CD4-positive, alpha-beta T cell treated with Interleukin-4 for 4 hours (primary cell): Measurements from ENCODE around the gene ATP8A1.

Experiments
- DNase-seq: peaks from one replicate; pipeline ENCODE4 v3.0.0-alpha.2; 2020

The ATP8A1 gene

DNA sequence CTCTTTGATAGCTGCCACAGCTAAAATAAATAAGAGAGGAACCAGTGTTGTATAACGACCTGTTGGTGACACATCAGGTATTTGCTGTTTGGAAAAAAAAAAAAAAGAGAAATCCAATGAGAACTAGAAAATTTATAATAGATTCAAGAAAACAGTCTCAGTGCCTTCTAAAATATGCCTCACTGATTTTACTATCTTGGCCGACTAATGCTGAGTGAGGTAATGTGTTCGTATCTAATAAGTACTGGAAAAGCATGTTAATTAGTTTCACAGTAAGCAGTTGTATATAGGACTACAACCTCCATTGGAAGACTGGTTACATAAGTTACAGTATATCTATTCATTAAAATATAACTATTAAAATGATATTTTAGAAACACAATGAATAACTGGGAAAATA lies 32.4 kb downstream of the ATP8A1 start:
- DNase-seq, result no peak

DNA sequence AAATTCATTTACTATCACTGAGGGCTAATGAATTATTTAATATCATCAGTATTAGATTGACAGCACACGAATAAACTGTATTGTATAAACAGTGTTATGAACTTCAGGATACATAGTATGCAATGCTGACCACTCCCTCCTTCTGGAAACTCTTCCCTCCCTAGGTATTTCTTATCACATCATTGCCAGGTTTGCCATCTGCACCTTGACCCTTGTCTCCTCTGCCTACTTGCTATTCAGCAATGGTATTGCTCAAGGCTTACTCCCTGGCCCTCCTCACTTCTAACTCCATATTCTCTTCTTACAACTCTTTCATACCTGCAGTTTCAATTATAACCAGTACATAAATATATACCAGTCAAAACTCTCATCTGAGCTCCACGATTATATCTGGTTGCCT lies 38.9 kb downstream of the ATP8A1 start:
- DNase-seq, result no peak

DNA sequence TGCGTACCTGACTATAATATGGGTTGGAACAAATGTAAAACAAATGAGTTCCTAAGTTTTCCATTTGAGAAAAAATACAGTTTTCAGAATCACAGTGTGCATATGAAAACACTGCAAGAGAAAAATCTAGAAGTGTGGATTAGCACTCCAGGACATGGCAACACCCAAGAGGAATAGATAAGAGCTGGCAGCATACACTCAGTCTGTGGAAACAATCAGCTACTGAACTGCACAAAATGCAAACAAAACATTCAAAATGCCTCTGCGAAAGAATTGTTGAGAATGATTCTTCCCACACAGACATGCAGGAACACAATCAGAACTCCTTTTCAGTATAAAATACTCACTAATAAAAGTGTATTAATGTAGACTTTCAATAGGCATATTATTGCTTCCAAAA lies 39.9 kb downstream of the ATP8A1 start:
- DNase-seq, result no peak

DNA sequence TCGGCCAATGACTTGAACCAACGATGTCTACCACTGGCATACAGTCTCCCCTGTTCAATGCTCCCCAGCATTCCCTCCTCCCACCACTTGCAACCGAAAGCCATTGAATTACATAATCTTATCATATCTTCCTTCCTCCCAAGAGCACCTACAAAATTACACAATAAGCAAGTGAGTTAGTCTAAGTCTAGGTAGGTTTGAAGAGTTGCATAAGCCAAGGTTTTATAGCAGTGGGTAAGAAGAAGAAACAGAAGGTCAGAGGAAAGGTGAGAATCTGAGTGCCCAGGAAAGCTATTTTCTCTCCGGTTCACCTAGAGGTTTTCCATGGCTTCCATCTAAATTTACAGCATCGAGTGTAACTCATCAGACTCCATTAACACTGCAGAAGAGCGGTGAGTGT lies 40.3 kb downstream of the ATP8A1 start:
- DNase-seq, result no peak

DNA sequence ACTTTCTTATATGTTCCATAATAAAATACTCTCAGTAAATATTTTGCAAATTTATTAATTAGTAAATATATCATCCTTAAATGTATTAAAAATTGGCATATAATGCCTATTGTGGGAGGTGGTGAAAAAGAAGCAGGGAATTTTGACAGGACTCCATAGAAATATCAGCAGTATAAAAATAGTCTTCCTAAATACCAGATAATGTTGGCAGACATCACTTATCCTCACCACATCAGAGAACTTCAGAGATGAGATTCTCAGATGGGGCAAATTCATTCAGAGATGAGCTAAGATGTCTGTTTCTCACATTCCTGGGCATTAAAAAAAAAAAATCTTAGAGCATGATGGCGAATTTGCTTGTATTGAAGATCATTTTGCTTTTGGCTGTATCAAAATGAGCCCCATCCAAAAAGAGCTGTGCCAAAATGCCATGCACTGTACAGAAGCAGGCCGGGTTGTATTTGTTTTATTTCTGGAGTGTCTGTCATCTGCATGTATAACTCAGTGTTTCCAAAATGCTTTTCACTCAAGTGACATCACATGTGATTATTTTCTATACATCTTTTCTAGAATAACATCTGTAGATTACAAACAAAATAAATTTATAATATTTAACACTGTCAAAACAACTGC lies 41.7 kb downstream of the ATP8A1 start:
- DNase-seq, result no peak

DNA sequence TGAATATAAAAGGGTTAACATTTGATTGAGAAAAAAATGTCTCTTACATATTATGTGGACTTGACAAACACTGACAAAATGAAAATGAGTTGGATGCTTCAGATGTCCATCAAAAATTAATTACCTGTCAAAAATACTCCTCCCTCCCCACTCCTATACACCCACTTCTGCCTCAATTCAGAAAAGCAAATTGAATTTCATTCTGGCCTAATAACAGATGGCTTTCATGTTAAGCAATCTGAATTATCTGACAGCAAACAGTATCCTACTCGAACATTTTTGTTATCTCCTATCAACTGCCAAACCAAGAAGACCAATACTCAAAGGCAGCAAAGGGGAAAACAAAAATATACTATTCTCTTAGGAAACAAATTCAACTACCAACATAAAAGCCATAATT lies 44.0 kb downstream of the ATP8A1 start:
- DNase-seq, result no peak

DNA sequence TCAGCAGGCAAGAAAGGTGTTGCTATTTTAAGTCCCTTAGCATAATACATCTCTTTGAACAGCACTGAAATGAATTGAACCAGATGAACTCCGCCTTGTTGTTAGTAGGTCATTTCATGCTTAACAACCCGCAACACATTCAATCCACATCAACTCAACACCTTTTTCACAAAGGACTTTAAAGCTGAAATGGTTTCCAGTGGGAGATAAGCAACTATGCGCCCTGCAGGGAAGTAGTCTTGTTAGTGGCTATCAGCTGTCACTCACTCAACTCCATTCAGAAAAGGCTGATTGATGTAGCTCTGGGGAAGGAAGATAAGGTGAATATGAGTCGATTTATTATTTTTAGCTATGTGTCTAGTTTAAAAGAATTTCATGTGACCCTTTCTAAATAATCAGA lies 46.0 kb downstream of the ATP8A1 start:
- DNase-seq, result no peak

DNA sequence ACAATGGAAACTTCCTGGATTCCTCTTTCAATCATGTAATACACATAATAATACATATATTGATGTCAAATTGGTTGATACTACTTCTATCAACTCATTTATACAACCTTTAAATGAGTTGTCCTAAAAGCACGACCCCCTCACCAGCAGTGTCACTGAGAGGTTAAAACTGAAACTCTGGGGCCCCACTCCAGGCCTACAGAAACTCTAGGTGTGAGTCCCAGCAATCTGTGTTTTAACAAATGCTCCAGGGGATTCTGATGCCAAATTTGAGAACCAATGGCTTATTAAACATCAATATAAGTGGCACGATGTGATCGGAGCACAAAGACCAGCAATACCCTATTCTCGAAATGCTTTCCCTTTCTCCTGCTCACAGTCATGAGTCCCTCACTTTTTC lies 47.9 kb downstream of the ATP8A1 start:
- DNase-seq, result no peak

GRCh38 chr4:42608551-42608950 lies 48.4 kb downstream of the ATP8A1 start:
- DNase-seq, result no peak

DNA sequence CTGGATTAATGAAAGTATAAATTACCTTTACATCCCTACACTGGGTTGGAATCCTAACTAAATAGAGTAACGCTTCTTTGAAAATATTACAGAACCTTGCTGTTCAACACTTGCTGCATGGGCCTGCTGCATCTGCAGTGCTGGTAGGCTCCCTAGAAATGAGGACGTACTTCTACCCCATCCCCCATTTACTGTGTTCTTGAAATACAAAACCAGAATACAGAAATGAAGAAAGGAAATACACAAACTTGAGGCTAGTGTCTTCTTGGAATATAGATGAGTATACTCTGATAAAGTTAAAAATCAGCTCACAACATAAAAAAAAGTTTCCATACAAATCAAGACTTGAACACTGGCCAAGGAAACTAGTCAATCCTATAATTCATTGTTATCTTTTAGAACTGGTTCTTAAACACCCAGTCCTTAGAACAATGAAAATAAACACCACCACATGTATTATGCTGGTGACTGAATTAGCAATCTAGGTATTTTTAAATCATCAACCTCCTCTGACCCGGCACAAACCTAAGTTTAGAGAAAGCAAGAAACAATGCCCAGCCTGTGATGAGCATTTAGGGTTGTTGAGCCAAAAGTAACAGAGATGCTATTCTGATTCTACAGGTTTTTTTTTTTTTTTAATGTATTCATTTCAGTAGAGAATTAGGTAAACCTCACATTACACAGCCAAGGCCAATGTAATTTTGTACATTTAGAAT lies 49.7 kb downstream of the ATP8A1 start:
- DNase-seq, result no peak

DNA sequence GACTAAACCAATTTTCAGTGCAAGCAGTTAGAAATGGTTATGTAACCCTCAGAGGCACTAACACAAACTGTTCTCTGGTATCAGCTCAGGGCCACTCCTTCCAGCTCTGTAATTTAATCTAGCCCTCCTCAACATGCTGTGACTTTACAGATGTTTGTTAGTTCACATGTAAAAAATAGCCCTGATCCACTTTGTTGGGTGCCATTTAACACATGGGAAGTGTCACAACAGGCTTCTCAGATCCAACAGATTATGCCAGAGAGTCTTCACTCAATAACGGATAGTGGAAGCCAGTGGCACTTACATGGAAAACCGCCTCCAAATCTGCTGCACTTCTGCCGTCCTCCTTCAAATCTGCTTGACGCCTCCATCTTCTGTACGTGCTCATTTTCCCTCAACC lies 51.6 kb downstream of the ATP8A1 start:
- DNase-seq, result no peak

- no peak for DNase-seq
These were observed 53.0 kb downstream of the ATP8A1 start for GRCh38 chr4:42603862-42604261.

GRCh38 chr4:42600578-42600977 lies 56.3 kb downstream of the ATP8A1 start:
- no peak for DNase-seq

DNA sequence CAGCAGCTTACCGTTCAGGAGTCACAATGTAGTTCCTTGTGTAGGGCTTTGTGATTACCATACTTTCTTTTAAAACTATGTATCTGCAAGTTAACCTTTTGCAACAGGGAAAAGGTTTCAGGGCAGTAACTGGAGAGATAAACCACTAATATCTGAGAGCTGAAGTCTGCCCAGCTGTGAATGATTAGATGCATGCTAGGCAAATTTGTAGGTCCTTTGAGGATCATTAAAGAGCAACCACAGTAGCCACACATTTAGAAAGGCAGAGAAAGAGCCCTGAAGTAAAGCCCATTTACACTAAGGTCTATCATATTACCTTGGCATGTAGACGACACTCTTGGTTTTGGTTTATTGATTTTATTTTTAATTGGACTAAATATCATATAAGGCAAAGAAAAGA lies 60.0 kb downstream of the ATP8A1 start:
- DNase-seq, result no peak

- DNase-seq, result no peak
These were observed 62.0 kb downstream of the ATP8A1 start for GRCh38 chr4:42594888-42595287.

GRCh38 chr4:42588909-42589308 lies 68.0 kb downstream of the ATP8A1 start:
- DNase-seq, result no peak

DNA sequence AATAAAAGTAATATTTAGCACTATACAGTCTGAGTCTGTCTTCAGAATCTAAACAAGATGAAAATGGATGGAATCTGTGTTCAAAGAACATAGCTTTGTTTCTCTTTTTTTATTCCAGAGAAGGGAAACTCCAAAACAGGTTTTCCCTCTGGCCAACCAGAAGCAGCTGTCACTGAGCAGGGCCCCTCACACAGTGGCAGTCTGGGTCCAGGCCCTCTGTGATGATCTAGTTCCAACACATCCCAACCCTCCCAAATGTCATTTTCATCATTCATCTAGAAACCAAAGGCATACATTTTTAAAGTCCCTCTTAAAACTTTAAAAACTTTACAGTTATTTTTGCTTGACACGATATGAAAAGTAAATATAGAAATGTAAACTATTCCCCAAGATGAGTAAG lies 70.1 kb downstream of the ATP8A1 start:
- DNase-seq, result no peak

DNA sequence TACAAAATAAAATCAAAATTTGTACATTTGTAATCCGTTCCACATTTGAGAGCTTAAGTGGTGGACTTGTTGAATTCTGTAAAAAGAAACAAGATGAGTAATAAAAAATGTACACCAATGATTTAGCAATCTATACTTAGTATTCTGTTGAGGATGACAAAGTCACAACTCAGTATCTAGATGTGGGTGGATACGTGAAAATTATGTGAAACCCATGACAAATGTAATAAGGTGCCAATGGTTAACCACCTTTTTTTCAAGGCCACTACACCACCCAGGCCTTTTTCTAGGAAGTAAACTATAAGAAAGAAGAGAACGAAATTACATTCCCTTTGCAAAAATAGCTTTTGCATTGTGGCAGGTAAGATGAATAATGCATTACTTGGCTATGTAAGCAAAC lies 77.0 kb downstream of the ATP8A1 start:
- DNase-seq, result no peak

- DNase-seq, result no peak
These were observed 78.7 kb downstream of the ATP8A1 start for GRCh38 chr4:42578187-42578586.

DNA sequence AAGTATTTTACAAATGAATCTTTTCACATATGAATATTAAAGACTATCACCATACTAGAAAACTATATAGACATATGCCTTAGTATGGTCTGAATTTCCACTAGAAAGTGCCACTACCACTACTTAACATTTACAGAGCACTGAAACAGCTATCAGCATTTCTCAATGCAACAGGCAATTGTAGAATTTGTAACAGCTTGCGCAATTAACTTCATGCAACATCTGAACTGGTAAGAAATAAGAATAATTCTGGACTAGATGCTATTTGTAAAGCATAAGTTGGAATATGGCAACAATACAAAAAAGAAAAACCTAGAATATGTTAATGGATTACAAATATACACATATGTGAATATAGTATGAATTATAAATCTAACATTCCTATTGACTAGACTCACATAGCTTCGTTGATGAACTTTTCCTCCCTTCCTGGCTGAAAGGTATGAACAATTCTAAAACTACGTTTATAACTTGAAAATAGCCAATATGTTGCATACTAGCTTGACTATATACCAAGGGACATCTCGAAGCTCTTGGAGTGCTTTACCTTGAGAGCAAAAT lies 82.0 kb downstream of the ATP8A1 start:
- DNase-seq, result no peak

DNA sequence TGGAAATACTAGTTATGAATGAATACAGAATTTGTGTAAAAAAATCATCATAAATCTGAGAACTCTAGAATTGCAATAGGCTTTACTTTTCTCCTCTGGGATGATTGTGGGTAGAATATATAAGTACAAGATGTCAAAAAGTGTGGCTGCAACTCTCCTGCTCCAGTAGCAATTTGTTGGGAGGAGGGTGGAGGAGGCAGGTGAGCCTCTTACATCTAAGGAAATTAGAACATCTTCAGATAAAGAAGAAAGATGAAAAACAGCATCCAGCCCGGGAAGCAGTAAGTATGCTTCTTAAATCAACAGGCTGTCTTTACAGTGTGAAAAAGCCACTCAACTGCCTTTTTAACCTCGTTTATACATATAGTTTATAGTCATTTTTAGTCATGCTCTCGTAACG lies 83.7 kb downstream of the ATP8A1 start:
- no peak for DNase-seq

DNA sequence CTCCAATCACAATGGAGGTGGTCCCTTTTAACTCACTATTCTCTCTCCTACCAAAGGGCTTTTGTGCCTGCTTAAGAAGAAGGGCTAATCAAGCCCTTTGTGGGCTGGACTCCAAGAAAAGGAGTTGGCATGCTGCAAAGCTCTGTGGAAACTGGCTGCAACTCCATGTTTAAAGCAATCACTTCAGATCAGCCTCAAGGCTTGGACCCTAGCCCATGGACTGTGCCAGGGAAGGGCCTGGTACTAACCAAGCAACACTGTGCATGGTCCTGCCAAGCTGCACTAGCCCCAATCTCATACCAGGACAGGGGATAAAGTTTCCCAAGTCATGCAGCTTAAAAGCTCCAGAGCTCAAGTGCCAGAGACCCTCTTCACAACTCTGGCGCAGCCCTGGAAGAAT lies 86.7 kb downstream of the ATP8A1 start:
- no peak for DNase-seq

DNA sequence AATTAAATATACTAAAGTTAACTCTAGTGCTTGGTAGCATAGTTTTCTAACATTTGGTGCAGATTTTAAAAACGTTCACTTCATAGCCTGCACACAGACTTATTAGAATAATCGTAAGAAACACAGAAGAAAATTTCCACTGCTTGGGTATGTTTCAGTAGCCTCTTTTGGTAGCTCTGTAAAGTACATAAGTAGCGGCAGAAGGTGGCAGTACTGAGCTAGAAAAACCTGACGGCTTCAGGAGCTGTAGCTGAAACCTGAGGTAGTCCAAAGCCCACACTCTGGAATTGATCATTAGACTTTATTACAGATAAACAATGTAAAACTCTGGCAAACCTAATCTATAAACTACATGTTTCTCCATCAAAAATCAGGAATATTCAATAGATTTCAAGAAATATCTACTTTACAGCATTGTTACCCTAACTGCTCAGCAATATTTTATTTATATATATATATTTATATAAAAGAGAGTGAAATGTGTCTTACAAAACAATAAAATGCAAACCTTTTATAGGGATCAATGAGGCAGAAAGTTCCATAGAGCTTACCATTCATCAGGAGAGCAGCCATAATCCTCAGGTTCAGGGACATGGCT lies 88.2 kb downstream of the ATP8A1 start:
- peak; percentile 71 for DNase-seq

DNA sequence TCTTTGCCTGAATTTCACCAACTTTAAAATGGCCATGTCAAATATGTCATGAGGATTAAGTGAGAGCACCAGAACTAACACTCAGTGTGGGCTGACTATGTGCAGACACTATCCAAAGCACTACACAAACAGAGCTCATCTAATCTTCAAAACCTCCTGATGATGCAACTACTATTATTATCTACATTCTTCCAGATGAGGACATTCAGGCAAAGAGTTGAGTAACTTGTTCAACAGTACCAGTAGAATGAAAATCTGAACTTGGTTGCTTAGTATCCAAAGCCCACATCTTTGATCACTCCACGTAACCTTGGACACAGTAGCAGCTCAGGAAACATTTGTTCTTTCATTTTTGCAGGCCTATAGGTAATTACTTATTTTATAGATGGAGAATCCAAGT lies 90.1 kb downstream of the ATP8A1 start:
- no peak for DNase-seq
